IMR-90 (cell line): ENCODE data around the gene APCDD1L. TPM values are rescaled to one million over a fixed set of nuclear protein-coding genes. Genes with fewer than 3 reads are reported as not detected.

Experiments
- ATAC-seq: fragments of 200-7000 bp; cut with Tn5 transposase; 2 replicates; pipeline ENCODE4 v1.9.1; 2020; ENCODE audit warnings: low read depth, mild to moderate bottlenecking, moderate library complexity
- BruUV-seq: library from RNA; stranded (reverse); fragments of 400-500 nt; replicated peaks from 2 replicates; lab custom pipeline; 2021; lab: Mats Ljungman, UMichigan
- CTCF ChIA-PET: fragments of 300-600 bp; formaldehyde crosslinking; extraction: SDS; loops from one replicate; lab custom pipeline; 2021; ENCODE audit warnings: antibody characterized with exemption; lab: Yijun Ruan, JAX
- POLR2A ChIA-PET: fragments of 300-600 bp; sonication (Branson Sonifier 250); formaldehyde crosslinking; loops from one replicate; lab custom pipeline; 2022; ENCODE audit warnings: antibody characterized with exemption; ENCODE audit not compliant: unreplicated experiment; lab: Charles Lee
- DNase-seq: peaks from one replicate; pipeline ENCODE4 v3.0.0; 2013
- H2AFZ ChIP-seq: replicated peaks from 2 replicates; pipeline ENCODE3; 2013; ENCODE audit warnings: low read length, mild to moderate bottlenecking; ENCODE audit not compliant: poor library complexity
- H2AK5ac ChIP-seq: 2 replicates; pipeline ENCODE4 v1.6.1; 2013; ENCODE audit warnings: low read depth, low read length, inconsistent platforms
- H2AK9ac ChIP-seq: replicated peaks from 2 replicates; pipeline ENCODE3; 2013; ENCODE audit warnings: mild to moderate bottlenecking, low read depth, low read length, moderate library complexity; ENCODE audit not compliant: poor library complexity
- H2BK120ac ChIP-seq: 2 replicates; pipeline ENCODE4 v1.6.1; 2013; ENCODE audit warnings: low read depth, low read length, inconsistent platforms
- H2BK15ac ChIP-seq: 3 replicates; pipeline ENCODE4 v1.6.1; 2013; ENCODE audit warnings: low read depth, low read length, inconsistent platforms
- H2BK20ac ChIP-seq: 2 replicates; pipeline ENCODE4 v1.6.1; 2013; ENCODE audit warnings: low read depth, mild to moderate bottlenecking, inconsistent platforms, low read length, moderate library complexity
- H2BK5ac ChIP-seq: 2 replicates; pipeline ENCODE4 v1.6.1; 2013; ENCODE audit warnings: mild to moderate bottlenecking, low read depth, low read length, inconsistent platforms; ENCODE audit not compliant: poor library complexity, severe bottlenecking
- H3K14ac ChIP-seq: replicated peaks from 2 replicates; pipeline ENCODE4 v1.6.1; 2013; ENCODE audit warnings: low read depth, low read length, inconsistent platforms
- H3K18ac ChIP-seq: 2 replicates; pipeline ENCODE4 v1.6.1; 2013; ENCODE audit warnings: low read depth, low read length, control low read depth
- H3K23ac ChIP-seq: 2 replicates; pipeline ENCODE4 v1.6.1; 2013; ENCODE audit warnings: low read depth, low read length, inconsistent platforms
- H3K27ac ChIP-seq: 2 replicates; pipeline ENCODE4 v1.5.1; 2013; ENCODE audit warnings: mild to moderate bottlenecking, control low read depth, low read length; ENCODE audit not compliant: insufficient read depth
- H3K27me3 ChIP-seq: 2 replicates; pipeline ENCODE4 v1.6.1; 2013; ENCODE audit warnings: low read length; ENCODE audit not compliant: control insufficient read depth, insufficient read depth
- H3K36me3 ChIP-seq: 2 replicates; pipeline ENCODE4 v1.6.1; 2013; ENCODE audit warnings: low read length, mixed read lengths; ENCODE audit not compliant: control insufficient read depth, insufficient read depth
- H3K4ac ChIP-seq: 2 replicates; pipeline ENCODE4 v1.6.1; 2013; ENCODE audit warnings: low read depth, low read length, inconsistent platforms
- H3K4me1 ChIP-seq: 2 replicates; pipeline ENCODE4 v1.6.1; 2013; ENCODE audit warnings: low read length, mixed read lengths; ENCODE audit not compliant: control insufficient read depth, insufficient read depth
- H3K4me2 ChIP-seq: 2 replicates; pipeline ENCODE4 v1.6.1; 2013; ENCODE audit warnings: low read depth, mild to moderate bottlenecking, control low read depth, low read length, moderate library complexity
- H3K4me3 ChIP-seq: 2 replicates; pipeline ENCODE4 v1.5.1; 2013; ENCODE audit warnings: low read depth, mild to moderate bottlenecking, control low read depth, low read length, moderate library complexity; ENCODE audit not compliant: insufficient read depth
- H3K56ac ChIP-seq: 2 replicates; pipeline ENCODE4 v1.6.1; 2013; ENCODE audit warnings: low read length, inconsistent platforms; ENCODE audit not compliant: insufficient read depth; ENCODE audit errors: extremely low read depth
- H3K79me1 ChIP-seq, 2 experiments: 2 replicates each; pipeline ENCODE4 v1.6.1; 2013; ENCODE audit warnings: low read length in 2 of 2, inconsistent platforms in 1 of 2, low read depth in 1 of 2
- H3K9ac ChIP-seq: 2 replicates; pipeline ENCODE4 v1.6.1; 2013; ENCODE audit warnings: low read depth, low read length, control low read depth
- H3K9me1 ChIP-seq: 2 replicates; pipeline ENCODE4 v1.6.1; 2013; ENCODE audit warnings: low read length, inconsistent platforms; ENCODE audit not compliant: insufficient read depth
- H3K9me3 ChIP-seq: 2 replicates; pipeline ENCODE4 v1.6.1; 2013; ENCODE audit warnings: low read length; ENCODE audit not compliant: control insufficient read depth, insufficient read depth
- H4K20me1 ChIP-seq: 2 replicates; pipeline ENCODE4 v1.6.1; 2013; ENCODE audit warnings: low read length, inconsistent platforms; ENCODE audit not compliant: insufficient read depth
- H4K5ac ChIP-seq: 2 replicates; pipeline ENCODE4 v1.6.1; 2013; ENCODE audit warnings: mild to moderate bottlenecking, low read depth, low read length, control low read depth
- H4K8ac ChIP-seq, 2 experiments: 2 replicates each; pipeline ENCODE4 v1.6.1; 2013; ENCODE audit warnings: low read depth in 2 of 2, low read length in 2 of 2, control low read depth in 1 of 2, inconsistent platforms in 1 of 2
- H4K91ac ChIP-seq: 2 replicates; pipeline ENCODE4 v1.6.1; 2013; ENCODE audit warnings: low read depth, low read length, inconsistent platforms; ENCODE audit not compliant: insufficient read depth
- CTCF ChIP-seq: conservative IDR thresholded peaks from 2 replicates; pipeline ENCODE4 v1.5.1; 2012; ENCODE audit warnings: mild to moderate bottlenecking, low read depth, low read length, improper control_type of control experiment
- ELK1 ChIP-seq: fragments of 150-350 bp; IDR thresholded peaks from 2 replicates; pipeline ENCODE4 v1.6.1; 2016; ENCODE audit warnings: low read depth, mild to moderate bottlenecking, low read length, moderate library complexity, borderline replicate concordance
- FOS ChIP-seq: fragments of 150-350 bp; IDR thresholded peaks from 2 replicates; pipeline ENCODE4 v1.6.1; 2016; ENCODE audit warnings: low read depth, low read length
- MAFK ChIP-seq: IDR thresholded peaks from 2 replicates; pipeline ENCODE4 v1.6.1; 2012; ENCODE audit warnings: low read depth, low read length, improper control_type of control experiment
- POLR2A ChIP-seq: IDR thresholded peaks from 2 replicates; pipeline ENCODE4 v1.6.1; 2012; ENCODE audit warnings: mild to moderate bottlenecking, low read depth, low read length
- WGBS, 2 experiments: methylation state at CpG; one replicate each; pipeline versions ENCODE4 v1.1.5 to v1.1.7; 2013; ENCODE audit warnings: missing lambda C conversion rate in 2 of 2; ENCODE audit not compliant: insufficient read length in 1 of 2; ENCODE audit errors: extremely low coverage in 2 of 2; 5-methylcytosine and 5-hydroxymethylcytosine counted together
- dilution Hi-C: fragments of 300-500 bp; cut with HindIII; formaldehyde crosslinking; loops from one replicate; pipeline ENCODE4 v1.14.3; 2018; ENCODE audit warnings: low sequenced_read_pairs; ENCODE audit not compliant: unreplicated experiment
- in situ Hi-C: fragments of 300-500 bp; cut with MboI; formaldehyde crosslinking; loops from 3 replicates; pipeline ENCODE4 v1.14.3; 2019; ENCODE audit warnings: low sequenced_read_pairs, inconsistent platforms, mixed read lengths
- intact Hi-C: fragments of 100-400 bp; cut with micrococcal nuclease; formaldehyde crosslinking; loops from 2 replicates; pipeline ENCODE4 v1.10.0; 2022
- polyA plus RNA-seq, 3 experiments: library from polyadenylated mRNA; depleted of rRNA; stranded (reverse); fragments of >200 nt; gene quantifications; 2 replicates each; pipeline ENCODE4 v1.2.3, GENCODE V29; 2012; ENCODE audit warnings: low replicate concordance in 1 of 3
- total RNA-seq: library from RNA; depleted of rRNA; stranded (reverse); fragments of >200 nt; gene quantifications from 2 replicates; pipeline ENCODE4 v1.2.3, GENCODE V29; 2012

APCDD1L gene
- total and polyA plus RNA-seq, 2 of the 4 experiments (the other 2 are of a cell fraction) = 2.5 to 18.3 TPM

- Histone ChIP-seq H4K5ac (no peak overlapping the region), H3K9me3 (no peaks in the 10 kb centered on the region), H4K20me1 (no peaks in the 10 kb centered on the region), H2BK5ac (no peak overlapping the region), H3K4me2 (no peak overlapping the region), H2BK120ac (no peak overlapping the region), H3K18ac (no peak overlapping the region), H3K79me1 (0 out of 4 replicates have a peak, but pooled peaks cover 0 to 3% of the 10 kb centered on the region in 2 experiments), H2BK15ac (no peak overlapping the region), H3K36me3 (no peaks in the 10 kb centered on the region; the same call in 1 of the 2 replicates), H2AFZ (no peak overlapping the region), H2BK20ac (no peak overlapping the region), H3K27me3 (no peaks in the 10 kb centered on the region), H3K9ac (no peak overlapping the region), H3K4me3 (no peak overlapping the region), H3K4me1 (no peaks in the 10 kb centered on the region), H2AK9ac (no peak overlapping the region), H3K14ac (no peak overlapping the region), H3K4ac (no peak overlapping the region), H4K91ac (no peak overlapping the region), H3K27ac (no peak overlapping the region), H3K9me1 (no peaks in the 10 kb centered on the region), H2AK5ac (no peak overlapping the region), H3K56ac (no peak overlapping the region), H4K8ac (no peak overlapping the region), H3K23ac (no peak overlapping the region)
- POLR2A ChIA-PET = interaction anchor here (0.7 kb wide), 1 partner anchor 11 kb away, joined by 6 read pairs; no protein-coding TSS in a partner anchor
- TF ChIP-seq POLR2A (no peak), CTCF (no peak), ELK1 (no peak), FOS (no peak), MAFK (no peak)
- no TSS peak for BruUV-seq
- dilution Hi-C loops = no loop called here
- ATAC-seq (no peak), DNase-seq (no peak)
- in situ Hi-C loops = no loop called here
- intact Hi-C loops = no loop called here
- WGBS, 2 experiments = 60% methylated on average over 1 of the region's 8 CpGs; no CpG with 5 or more reads in 1 of the 2 experiments
- CTCF ChIA-PET = interaction anchor here (1.3 kb wide), 1 partner anchor 17 kb away, joined by 7 read pairs; no protein-coding TSS in a partner anchor
These were observed 50.4 kb downstream of the APCDD1L start for GRCh38 chr20:58464838-58465237.
